Left renal pelvis (tissue), 4 donors: Measurements from ENCODE around the gene ATP13A1. TPM values are rescaled to one million over a fixed set of nuclear protein-coding genes. Genes with fewer than 3 reads are reported as not detected.
"Not testable (repeated sequence)": the region's sequence is repeated elsewhere in the genome, so short reads cannot be mapped to it uniquely, and the experiment has no call there.

Source experiments
- DNase-seq, 4 donors: peaks; one replicate each; pipeline ENCODE4 v3.0.0-alpha.2; 2013; ENCODE audit warnings: low read depth in 4 of 4, low spot score in 3 of 4
- polyA plus RNA-seq, 4 donors: library from polyadenylated mRNA; unstranded; fragments of 120-200 nt; gene quantifications; one replicate each; pipeline ENCODE4 v1.2.1, GENCODE V29; 2013; ENCODE audit not compliant: insufficient read length in 4 of 4

The ATP13A1 gene
- polyA plus RNA-seq = 10 to 100 TPM; 39.9 to 70.9 (median 46.1) TPM

GRCh38 chr19:19663256-19664120 is at the start of gene ATP13A1:
Gene ATP13A1, minus strand, starts transcription at chr19:19663676. Its CDS starts 10 bp downstream, at chr19:19663666.
- peak; percentile 87 to 91 (median 91) for DNase-seq

- no peak for DNase-seq
Measured at GRCh38 chr19:19711934-19712828, 48.7 kb upstream of the ATP13A1 start.

- no peak for DNase-seq
Measured at GRCh38 chr19:19711306-19711933, 47.9 kb upstream of the ATP13A1 start.

- no peak for DNase-seq
Measured at GRCh38 chr19:19710506-19710905, 47.0 kb upstream of the ATP13A1 start.

- no peak for DNase-seq
Measured at GRCh38 chr19:19704836-19705235, 41.4 kb upstream of the ATP13A1 start.

- DNase-seq = not testable (repeated sequence)
Measured at GRCh38 chr19:19700493-19700892, 37.0 kb upstream of the ATP13A1 start.

GRCh38 chr19:19697589-19697988 is 34.1 kb upstream of the ATP13A1 start:
- no peak for DNase-seq

- no peak for DNase-seq
Measured at GRCh38 chr19:19696386-19696785, 32.9 kb upstream of the ATP13A1 start.

- DNase-seq = no peak
Measured at GRCh38 chr19:19691683-19692082, 28.2 kb upstream of the ATP13A1 start.

GRCh38 chr19:19689023-19689422 is 25.5 kb upstream of the ATP13A1 start:
- DNase-seq = not testable (repeated sequence)

GRCh38 chr19:19687090-19687489 is 23.6 kb upstream of the ATP13A1 start:
- DNase-seq = no peak

- DNase-seq = no peak
Measured at GRCh38 chr19:19686580-19686979, 23.1 kb upstream of the ATP13A1 start.

- DNase-seq = not testable (repeated sequence)
Measured at GRCh38 chr19:19686119-19686518, 22.6 kb upstream of the ATP13A1 start.

- no peak for DNase-seq
Measured at GRCh38 chr19:19679176-19680073, 15.9 kb upstream of the ATP13A1 start.

GRCh38 chr19:19677579-19677978 is 14.1 kb upstream of the ATP13A1 start:
- no peak for DNase-seq

GRCh38 chr19:19674315-19674714 is 10.8 kb upstream of the ATP13A1 start:
- no peak for DNase-seq

- DNase-seq = no peak
Measured at GRCh38 chr19:19672816-19673215, 9.3 kb upstream of the ATP13A1 start.

GRCh38 chr19:19670070-19670551 is 6.6 kb upstream of the ATP13A1 start:
- no peak for DNase-seq

GRCh38 chr19:19668230-19669012 is 4.9 kb upstream of the ATP13A1 start, which contains the start of gene ZNF101:
Gene ZNF101, plus strand, starts transcription at chr19:19668839. Its CDS starts 125 bp downstream, at chr19:19668964.
- DNase-seq = peak; percentile 77 to 88 (median 82)
